AG04449 (cell line): Measurements from ENCODE around the gene VEZT.

ENCODE experiments used
- CTCF ChIA-PET: fragments of 350-600 bp; formaldehyde crosslinking; extraction: SDS; loops from one replicate; lab custom pipeline; 2021; ENCODE audit warnings: antibody characterized with exemption; lab: Yijun Ruan, JAX
- POLR2A ChIA-PET: fragments of 400-600, 350-600 bp; formaldehyde crosslinking; extraction: SDS; loops from one replicate; lab custom pipeline; 2020; ENCODE audit warnings: antibody characterized with exemption, inconsistent platforms; lab: Yijun Ruan, JAX
- DNase-seq: peaks from one replicate; pipeline ENCODE4 v3.0.0-alpha.2; 2010; ENCODE audit warnings: low read depth, low spot score
- H3K4me3 ChIP-seq: 2 replicates; pipeline ENCODE4 v1.5.1; 2011; ENCODE audit warnings: low read depth, mild to moderate bottlenecking, control low read depth, low read length
- CTCF ChIP-seq: IDR thresholded peaks from one replicate; pipeline ENCODE4 v1.5.1; 2011; ENCODE audit warnings: mild to moderate bottlenecking, moderate library complexity, low read length, control low read depth, inconsistent platforms; ENCODE audit not compliant: insufficient read depth; ENCODE audit errors: missing control alignments

Gene VEZT

GRCh38 chr12:95207407-95207806, 10.2 kb upstream of the VEZT start:
- no peak overlapping the region for H3K4me3 ChIP-seq
- CTCF ChIA-PET: interaction anchor here (4.8 kb wide), 1 partner anchor 9 kb away, joined by 34 read pairs; the partner anchor contains the start of genes FGD6 and VEZT
- no peak for DNase-seq
- POLR2A ChIA-PET: no interaction called here
- TF ChIP-seq CTCF: no peak

DNA sequence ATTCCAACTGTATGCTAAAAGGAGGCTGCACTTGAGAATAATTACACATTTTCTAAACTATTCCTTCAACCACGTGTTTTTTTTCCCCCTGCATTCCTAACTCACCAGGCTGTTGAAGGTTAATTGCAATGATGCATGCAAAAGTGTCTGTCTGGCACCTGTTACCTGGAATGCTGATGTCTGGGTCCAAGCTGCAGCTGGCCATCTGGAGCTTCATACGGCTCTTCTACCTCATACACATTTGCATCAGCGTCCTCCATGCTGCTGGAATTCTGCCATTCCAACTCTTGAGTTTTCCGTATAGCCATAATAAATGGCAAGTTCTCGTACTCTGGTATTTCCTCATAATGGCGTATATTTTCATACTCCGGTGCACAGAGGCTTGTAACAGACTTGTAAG, 8.9 kb upstream of the VEZT start:
- no peak for DNase-seq
- no peak overlapping the region for H3K4me3 ChIP-seq
- ChIA-PET POLR2A (no interaction called here), CTCF (interaction anchor here (0.8 to 4.8 kb wide), 2 partner anchors 8 to 9 kb away, joined by 3 to 34 read pairs; partner anchors contain the start of genes FGD6 and VEZT)
- TF ChIP-seq CTCF: no peak

- no peak for TF ChIP-seq CTCF
- POLR2A ChIA-PET: interaction anchor here (1.0 kb wide), 1 partner anchor 139 kb away, joined by 3 read pairs; the partner anchor contains the start of gene NR2C1
- CTCF ChIA-PET: interaction anchor here (1.2 to 1.8 kb wide), 2 partner anchors 97 to 139 kb away, joined by 3 to 5 read pairs; partner anchors contain the start of gene NR2C1
- DNase-seq: no peak
- no peak overlapping the region for H3K4me3 ChIP-seq
Measured at GRCh38 chr12:95212586-95212985, 5.0 kb upstream of the VEZT start.

- DNase-seq: no peak
- H3K4me3 ChIP-seq: no peak overlapping the region
- ChIA-PET POLR2A (interaction anchor here (1.0 kb wide), 1 partner anchor 140 kb away, joined by 3 read pairs; the partner anchor contains the start of gene NR2C1), CTCF (interaction anchor here (1.2 to 1.8 kb wide), 2 partner anchors 98 to 140 kb away, joined by 3 to 5 read pairs; partner anchors contain the start of gene NR2C1)
- no peak for TF ChIP-seq CTCF
Measured at GRCh38 chr12:95213119-95213518, 4.5 kb upstream of the VEZT start.

DNA sequence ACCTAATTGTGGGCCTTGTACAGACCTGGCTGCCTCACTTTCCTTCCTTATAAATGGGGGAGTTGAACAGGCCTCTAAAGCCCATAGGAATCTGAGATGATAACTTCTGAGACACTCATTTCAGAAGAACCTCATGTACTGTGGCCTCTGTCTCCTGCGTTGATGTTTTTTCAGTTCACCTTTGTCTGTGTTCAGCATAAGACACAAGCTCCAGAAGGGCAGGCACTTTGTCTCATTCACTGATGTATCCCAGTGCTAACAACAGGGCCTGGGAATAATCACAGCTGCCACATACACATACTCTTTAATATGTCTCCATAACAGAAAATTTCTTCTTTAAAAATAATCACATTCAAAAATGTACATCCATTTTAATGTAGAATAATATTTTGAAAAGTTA, 3.7 kb upstream of the VEZT start:
- ChIA-PET CTCF (interaction anchor here (4.6 kb wide), 1 partner anchor 97 kb away, joined by 36 read pairs; no protein-coding TSS in a partner anchor), POLR2A (no interaction called here)
- no peak for TF ChIP-seq CTCF
- H3K4me3 ChIP-seq: no peak overlapping the region
- no peak for DNase-seq

GRCh38 chr12:95214466-95214865, 3.1 kb upstream of the VEZT start:
- H3K4me3 ChIP-seq: no peak overlapping the region
- no peak for DNase-seq
- no peak for TF ChIP-seq CTCF
- ChIA-PET CTCF (interaction anchor here (1.2 to 4.6 kb wide), 3 partner anchors 13 to 121 kb away, joined by 3 to 36 read pairs (median 3); no protein-coding TSS in a partner anchor), POLR2A (no interaction called here)
